GM18867 (cell line): ENCODE results near the gene CNTN4.

Experiments
- ATAC-seq: cut with Tn5 transposase; IDR thresholded peaks from one replicate; pipeline ENCODE4 v1.9.1; 2021; ENCODE audit warnings: mild to moderate bottlenecking, moderate library complexity; ENCODE audit not compliant: unreplicated experiment

Gene CNTN4

GRCh38 chr3:2250783-2251182 lies 152.1 kb downstream of the CNTN4 start:
- ATAC-seq = no peak

GRCh38 chr3:2261747-2262146 lies 163.1 kb downstream of the CNTN4 start:
- no peak for ATAC-seq

GRCh38 chr3:2262204-2262603 lies 163.5 kb downstream of the CNTN4 start:
- ATAC-seq = no peak

GRCh38 chr3:2266606-2267005 lies 167.9 kb downstream of the CNTN4 start:
- ATAC-seq = no peak

- no peak for ATAC-seq
Observed at GRCh38 chr3:2268779-2269178, 170.1 kb downstream of the CNTN4 start.

- no peak for ATAC-seq
Observed at GRCh38 chr3:2274526-2274925, 175.9 kb downstream of the CNTN4 start.

- ATAC-seq = no peak
Observed at GRCh38 chr3:2283818-2284217, 185.2 kb downstream of the CNTN4 start.

GRCh38 chr3:2300938-2301337 lies 202.3 kb downstream of the CNTN4 start:
- no peak for ATAC-seq

GRCh38 chr3:2301361-2301760 lies 202.7 kb downstream of the CNTN4 start:
- ATAC-seq = no peak

- no peak for ATAC-seq
Observed at GRCh38 chr3:2303566-2303965, 204.9 kb downstream of the CNTN4 start.

GRCh38 chr3:2311022-2311421 lies 212.4 kb downstream of the CNTN4 start:
- ATAC-seq = no peak

GRCh38 chr3:2317521-2317920 lies 218.9 kb downstream of the CNTN4 start:
- ATAC-seq = no peak

- ATAC-seq = no peak
Observed at GRCh38 chr3:2334921-2335320, 236.3 kb downstream of the CNTN4 start.

- ATAC-seq = no peak
Observed at GRCh38 chr3:2343031-2343682, 244.5 kb downstream of the CNTN4 start.

GRCh38 chr3:2352134-2352762 lies 253.6 kb downstream of the CNTN4 start:
- ATAC-seq = no peak

- no peak for ATAC-seq
Observed at GRCh38 chr3:2354702-2355101, 256.0 kb downstream of the CNTN4 start.

GRCh38 chr3:2356298-2356950 lies 257.8 kb downstream of the CNTN4 start:
- ATAC-seq = no peak

GRCh38 chr3:2360815-2361214 lies 262.1 kb downstream of the CNTN4 start:
- ATAC-seq = no peak

GRCh38 chr3:2362122-2362521 lies 263.5 kb downstream of the CNTN4 start:
- no peak for ATAC-seq

GRCh38 chr3:2363854-2364253 lies 265.2 kb downstream of the CNTN4 start:
- no peak for ATAC-seq

GRCh38 chr3:2370317-2370716 lies 271.7 kb downstream of the CNTN4 start:
- no peak for ATAC-seq

GRCh38 chr3:2372306-2372705 lies 273.6 kb downstream of the CNTN4 start:
- ATAC-seq = no peak
